Tibial nerve (tissue), 4 donors: Measurements from ENCODE around the gene LRSAM1. TPM values are rescaled to one million over a fixed set of nuclear protein-coding genes. Genes with fewer than 3 reads are reported as not detected.
"Not testable (repeated sequence)": the region's sequence is repeated elsewhere in the genome, so short reads cannot be mapped to it uniquely, and the experiment has no call there.

Experiments
- DNase-seq, 2 donors: peaks; one replicate each; pipeline ENCODE4 v3.0.0-alpha.2; 2019; ENCODE audit warnings: low spot score in 2 of 2
- H3K27ac ChIP-seq, 4 donors: fragments of 200-600 bp; sonication (generic) in 3 of 4; one replicate each; pipeline ENCODE4 v1.5.1; 2017 to 2019; ENCODE audit warnings: mild to moderate bottlenecking in 1 of 4
- H3K27me3 ChIP-seq, 2 donors: fragments of 200-600 bp; sonication (generic) in 1 of 2; one replicate each; pipeline versions ENCODE4 v1.5.1 to v1.6.0; 2017 to 2019
- H3K36me3 ChIP-seq, 3 donors: fragments of 200-600 bp; sonication (generic); one replicate each; pipeline ENCODE4 v1.5.1; 2018 to 2019
- H3K4me1 ChIP-seq, 4 donors: fragments of 200-600 bp; sonication (generic) in 3 of 4; one replicate each; pipeline ENCODE4 v1.5.1; 2017 to 2019
- H3K4me3 ChIP-seq, 4 donors: fragments of 200-600 bp; sonication (generic) in 3 of 4; one replicate each; pipeline ENCODE4 v1.5.1; 2017 to 2019; ENCODE audit warnings: mild to moderate bottlenecking in 1 of 4, moderate library complexity in 1 of 4
- H3K9me3 ChIP-seq, 4 donors: fragments of 200-600 bp; sonication (generic) in 3 of 4; one replicate each; pipeline ENCODE4 v1.5.1; 2017 to 2019
- CTCF ChIP-seq, 5 experiments: fragments of 200-600 bp in 3 of 5; fragments of 450-650 bp in 2 of 5; sonication (generic) in 3 of 5; IDR thresholded peaks; one replicate each; pipeline ENCODE4 v1.5.1; 2016 to 2019; ENCODE audit warnings: antibody characterized with exemption in 5 of 5, mild to moderate bottlenecking in 3 of 5, moderate library complexity in 2 of 5
- EP300 ChIP-seq, 2 donors: sonication (generic); formaldehyde crosslinking; IDR thresholded peaks; one replicate each; pipeline ENCODE4 v1.6.1; 2017; ENCODE audit warnings: antibody characterized with exemption in 2 of 2, mild to moderate bottlenecking in 1 of 2
- POLR2A ChIP-seq, 2 donors: fragments of 450-650 bp; IDR thresholded peaks; one replicate each; pipeline ENCODE4 v1.6.1; 2017; ENCODE audit warnings: antibody characterized with exemption in 2 of 2, mild to moderate bottlenecking in 2 of 2, moderate library complexity in 2 of 2
- WGBS, 2 donors: methylation state at CpG; one replicate each; pipeline ENCODE4 v1.1.5; 2018; 5-methylcytosine and 5-hydroxymethylcytosine counted together
- total RNA-seq, 4 donors: library from RNA; depleted of rRNA; stranded (reverse); fragments of >200 nt; gene quantifications; one replicate each; pipeline ENCODE4 v1.1.0, GENCODE V29; 2016

LRSAM1 gene
- total RNA-seq, 4 donors from 2014 or later, result 18.8 to 44.1 (median 28.3) TPM

- peaks cover 5 to 81% (median 14%) of the 10 kb centered on the region in 3 donors for H3K36me3 ChIP-seq
- no peak overlapping the region for H3K4me3 ChIP-seq
- DNase-seq, result no peak
- WGBS, 2 donors, result 85 to 86% methylated on average over 17 of the region's 17 CpGs
- H3K4me1 ChIP-seq, result peaks cover 0 to 18% (median 2%) of the 10 kb centered on the region in 4 donors
- no peaks in the 10 kb centered on the region for H3K9me3 ChIP-seq
- H3K27me3 ChIP-seq, result no peaks in the 10 kb centered on the region
- no peak overlapping the region for H3K27ac ChIP-seq
- TF ChIP-seq CTCF (IDR thresholded peaks at IDR 0.05) (no peak), POLR2A (IDR thresholded peaks at IDR 0.05) (no peak), EP300 (IDR thresholded peaks at IDR 0.05) (no peak)
These were observed 6.0 kb downstream of the LRSAM1 start for GRCh38 chr9:127457191-127457878.

GRCh38 chr9:127458921-127459320 lies 7.6 kb downstream of the LRSAM1 start:
- 77 to 83% methylated on average over 9 of the region's 9 CpGs for WGBS, 2 donors
- Histone ChIP-seq H3K36me3 (peaks cover 5 to 96% (median 23%) of the 10 kb centered on the region in 3 donors), H3K9me3 (no peaks in the 10 kb centered on the region), H3K27me3 (no peaks in the 10 kb centered on the region), H3K27ac (no peak overlapping the region), H3K4me1 (peaks cover 0 to 8% (median 0%) of the 10 kb centered on the region in 4 donors), H3K4me3 (no peak overlapping the region)
- DNase-seq, result no peak
- TF ChIP-seq CTCF (IDR thresholded peaks at IDR 0.05), result no peak

GRCh38 chr9:127463382-127463781 lies 12.1 kb downstream of the LRSAM1 start:
- no peak for TF ChIP-seq CTCF (IDR thresholded peaks at IDR 0.05)
- no peak for TF ChIP-seq EP300 (IDR thresholded peaks at IDR 0.05)
- TF ChIP-seq POLR2A (IDR thresholded peaks at IDR 0.05), result no peak
- Histone ChIP-seq H3K27me3 (no peaks in the 10 kb centered on the region), H3K4me3 (no peak overlapping the region), H3K36me3 (peaks cover 5 to 96% (median 27%) of the 10 kb centered on the region in 3 donors), H3K4me1 (no peaks in the 10 kb centered on the region), H3K27ac (no peak overlapping the region), H3K9me3 (no peaks in the 10 kb centered on the region)
- no peak for DNase-seq
- WGBS, 2 donors, result 77 to 83% methylated on average over 3 of the region's 3 CpGs

GRCh38 chr9:127463911-127464310 lies 12.6 kb downstream of the LRSAM1 start:
- H3K27me3 ChIP-seq, result no peaks in the 10 kb centered on the region
- H3K4me3 ChIP-seq, result no peak overlapping the region
- WGBS, 2 donors, result 17 to 43% methylated on average over 4 to 5 of the region's 7 CpGs
- peaks cover 5 to 96% (median 27%) of the 10 kb centered on the region in 3 donors for H3K36me3 ChIP-seq
- H3K4me1 ChIP-seq, result no peaks in the 10 kb centered on the region
- H3K9me3 ChIP-seq, result no peaks in the 10 kb centered on the region
- no peak for TF ChIP-seq POLR2A (IDR thresholded peaks at IDR 0.05)
- TF ChIP-seq CTCF (IDR thresholded peaks at IDR 0.05), result no peak
- TF ChIP-seq EP300 (IDR thresholded peaks at IDR 0.05), result no peak
- no peak overlapping the region for H3K27ac ChIP-seq
- DNase-seq, result no peak

GRCh38 chr9:127466407-127466917 lies 15.2 kb downstream of the LRSAM1 start:
- 96 to 98% methylated on average over 5 of the region's 5 CpGs for WGBS, 2 donors
- DNase-seq, H3K4me3 ChIP-seq, H3K4me1 ChIP-seq, H3K9me3 ChIP-seq, H3K27ac ChIP-seq, H3K27me3 ChIP-seq: not testable (repeated sequence)
- H3K36me3 ChIP-seq, result peaks cover 2 to 94% (median 15%) of the 10 kb centered on the region in 3 donors
